HAP-1 (cell line): Measurements from ENCODE around the gene C4A.
"Not testable (repeated sequence)": the region's sequence is repeated elsewhere in the genome, so short reads cannot be mapped to it uniquely, and the experiment has no call there.

Experiments used
- DNase-seq, 2 experiments: peaks; one replicate each; pipeline ENCODE4 v3.0.0-alpha.2; 2016 to 2020; ENCODE audit warnings: low spot score in 2 of 2
- H3K27me3 ChIP-seq: fragments of 250-450 bp; sonication (Bioruptor Pico); 2 replicates; pipeline ENCODE4 v1.5.1; 2020; ENCODE audit warnings: low read depth, mild to moderate bottlenecking, moderate library complexity
- H3K36me3 ChIP-seq: fragments of 250-450 bp; sonication (Bioruptor Pico); replicated peaks from 2 replicates; pipeline ENCODE4 v1.5.1; 2020; ENCODE audit warnings: mild to moderate bottlenecking
- H3K4me1 ChIP-seq: fragments of 250-450 bp; sonication (Bioruptor Pico); 2 replicates; pipeline ENCODE4 v1.5.1; 2020; ENCODE audit warnings: mild to moderate bottlenecking
- H3K4me3 ChIP-seq: fragments of 250-450 bp; sonication (Bioruptor Pico); 2 replicates; pipeline ENCODE4 v1.5.1; 2020; ENCODE audit warnings: mild to moderate bottlenecking, moderate library complexity
- H3K9me3 ChIP-seq: fragments of 250-450 bp; sonication (Bioruptor Pico); 2 replicates; pipeline ENCODE4 v1.5.1; 2020; ENCODE audit warnings: mild to moderate bottlenecking, moderate library complexity
- in situ Hi-C: fragments of 300-500 bp; cut with MboI; formaldehyde crosslinking; loops from 3 replicates; pipeline ENCODE4 v1.14.3; 2020; ENCODE audit warnings: low sequenced_read_pairs, inconsistent platforms, mixed read lengths

The C4A gene

GRCh38 chr6:32049149-32049548, 67.3 kb downstream of the C4A start:
- in situ Hi-C loops, H3K9me3 ChIP-seq, DNase-seq, H3K4me1 ChIP-seq, H3K36me3 ChIP-seq, H3K4me3 ChIP-seq, H3K27me3 ChIP-seq: not testable (repeated sequence)

GRCh38 chr6:32049736-32050135, 67.9 kb downstream of the C4A start:
- H3K36me3 ChIP-seq, H3K27me3 ChIP-seq, H3K4me3 ChIP-seq, DNase-seq, in situ Hi-C loops, H3K4me1 ChIP-seq, H3K9me3 ChIP-seq: not testable (repeated sequence)

GRCh38 chr6:32050562-32050961, 68.7 kb downstream of the C4A start:
- Histone ChIP-seq H3K36me3 (no peaks in the 10 kb centered on the region), H3K4me3 (no peak overlapping the region), H3K4me1 (no peaks in the 10 kb centered on the region), H3K9me3 (no peaks in the 10 kb centered on the region), H3K27me3 (no peaks in the 10 kb centered on the region)
- no peak for DNase-seq
- in situ Hi-C loops, result no loop called here
